B cell (primary cell): Measurements from ENCODE around the gene GALNT11. TPM values are rescaled to one million over a fixed set of nuclear protein-coding genes. Genes with fewer than 3 reads are reported as not detected.

ENCODE experiments used
- ATAC-seq: fragments of 200-7000 bp; cut with Tn5 transposase; one replicate; pipeline ENCODE4 v1.10.0; 2021; ENCODE audit warnings: low read depth, mild to moderate bottlenecking, moderate number of reproducible peaks, moderate library complexity
- CTCF ChIA-PET: fragments of 350-600 bp; sonication (Branson Sonifier 250); formaldehyde crosslinking; loops from one replicate; lab custom pipeline; 2021; ENCODE audit warnings: antibody characterized with exemption, inconsistent platforms; lab: Charles Lee
- POLR2A ChIA-PET: fragments of 350-600 bp; sonication (Branson Sonifier 250); formaldehyde crosslinking; loops from one replicate; lab custom pipeline; 2021; ENCODE audit warnings: antibody characterized with exemption; lab: Charles Lee
- DNase-seq: peaks from one replicate; pipeline ENCODE4 v3.0.0; 2013
- H2AFZ ChIP-seq: 2 replicates; pipeline ENCODE4 v1.6.1; 2012; ENCODE audit warnings: mild to moderate bottlenecking, low read depth, low read length; ENCODE audit not compliant: insufficient read depth, poor library complexity, severe bottlenecking
- H3K27ac ChIP-seq, 2 donors: 1 replicate in 1 of 2; 2 replicates in 1 of 2; pipeline ENCODE4 v1.5.1; 2012 to 2013; ENCODE audit warnings: low read length in 2 of 2, mild to moderate bottlenecking in 2 of 2, moderate library complexity in 1 of 2
- H3K27me3 ChIP-seq, 4 experiments: fragments of 200-600 bp in 1 of 4; sonication (generic) in 1 of 4; replicated peaks in 1 of 4; 1 replicate in 2 of 4; 2 replicates in 2 of 4; pipeline versions ENCODE4 v1.6.1 to v1.7.0; 2013 to 2016; ENCODE audit warnings: low read length in 3 of 4, mild to moderate bottlenecking in 2 of 4, mixed read lengths in 1 of 4, moderate library complexity in 1 of 4; ENCODE audit not compliant: insufficient read depth in 4 of 4, control insufficient read depth in 3 of 4; ENCODE audit errors: control extremely low read depth in 1 of 4
- H3K36me3 ChIP-seq, 2 experiments: replicated peaks in 1 of 2; 1 replicate in 1 of 2; 2 replicates in 1 of 2; pipeline versions ENCODE4 v1.6.1 to v1.7.1; 2013; ENCODE audit warnings: low read length in 1 of 2; ENCODE audit not compliant: insufficient read depth in 2 of 2, control insufficient read depth in 1 of 2; ENCODE audit errors: control extremely low read depth in 1 of 2, extremely low read depth in 1 of 2
- H3K4me1 ChIP-seq, 2 donors: fragments of 200-600 bp in 1 of 2; sonication (generic) in 1 of 2; 1 replicate in 1 of 2; 2 replicates in 1 of 2; pipeline versions ENCODE4 v1.5.1 to v1.6.1; 2013 to 2017; ENCODE audit warnings: low read length in 2 of 2; ENCODE audit not compliant: control insufficient read depth in 2 of 2, insufficient read depth in 2 of 2
- H3K4me2 ChIP-seq: replicated peaks from 2 replicates; pipeline ENCODE3; 2012; ENCODE audit warnings: mild to moderate bottlenecking, low read depth, low read length; ENCODE audit not compliant: poor library complexity, severe bottlenecking
- H3K4me3 ChIP-seq, 5 experiments: fragments of 200-600 bp in 1 of 5; sonication (generic) in 1 of 5; 1 replicate in 3 of 5; 2 replicates in 2 of 5; pipeline versions ENCODE4 v1.5.1 to v1.7.0; 2011 to 2016; ENCODE audit warnings: low read length in 4 of 5, mild to moderate bottlenecking in 4 of 5, low read depth in 2 of 5, control low read depth in 1 of 5, moderate library complexity in 1 of 5; ENCODE audit not compliant: insufficient read depth in 1 of 5; ENCODE audit errors: control extremely low read depth in 1 of 5, extremely low read depth in 1 of 5
- H3K79me2 ChIP-seq: fragments of 200-600 bp; sonication (generic); one replicate; pipeline ENCODE4 v1.6.0; 2016; ENCODE audit warnings: low read length; ENCODE audit not compliant: control insufficient read depth, insufficient read depth
- H3K9ac ChIP-seq: fragments of 200-600 bp; sonication (generic); 2 replicates; pipeline ENCODE4 v1.6.1; 2017; ENCODE audit warnings: mild to moderate bottlenecking, low read length, moderate library complexity
- H3K9me3 ChIP-seq, 3 donors: one replicate each; pipeline versions ENCODE4 v1.6.1 to v1.7.1; 2013; ENCODE audit warnings: low read length in 2 of 3; ENCODE audit not compliant: control insufficient read depth in 2 of 3, insufficient read depth in 1 of 3; ENCODE audit errors: control extremely low read depth in 1 of 3
- H4K20me1 ChIP-seq: 2 replicates; pipeline ENCODE4 v1.6.0; 2012; ENCODE audit warnings: mild to moderate bottlenecking, low read length; ENCODE audit not compliant: insufficient read depth, control insufficient read depth, poor library complexity, severe bottlenecking
- H3K27ac Mint-ChIP-seq: one replicate; pipeline ENCODE4 v1.8.0; 2021; ENCODE audit warnings: mixed read lengths
- H3K27me3 Mint-ChIP-seq: one replicate; pipeline ENCODE4 v1.8.0; 2021; ENCODE audit warnings: mixed read lengths
- H3K4me1 Mint-ChIP-seq: one replicate; pipeline ENCODE4 v1.8.0; 2021; ENCODE audit warnings: mixed read lengths
- H3K4me3 Mint-ChIP-seq: one replicate; pipeline ENCODE4 v1.8.0; 2021; ENCODE audit warnings: mixed read lengths
- H3K9me3 Mint-ChIP-seq: one replicate; pipeline ENCODE4 v1.8.0; 2022; ENCODE audit warnings: mixed read lengths; ENCODE audit not compliant: insufficient read depth
- CTCF ChIP-seq: fragments of 200-600 bp; IDR thresholded peaks from one replicate; pipeline ENCODE4 v1.8.0; 2022; ENCODE audit warnings: antibody characterized with exemption, mild to moderate bottlenecking
- EZH2 ChIP-seq: IDR thresholded peaks from 2 replicates; pipeline ENCODE4 v1.6.1; 2012; ENCODE audit warnings: borderline replicate concordance, low read depth, mild to moderate bottlenecking, moderate library complexity, low read length; ENCODE audit not compliant: insufficient read depth, poor library complexity, severe bottlenecking
- WGBS: methylation state at CpG from one replicate; pipeline ENCODE4 v1.1.5; 2013; ENCODE audit warnings: missing lambda C conversion rate; ENCODE audit not compliant: insufficient coverage; 5-methylcytosine and 5-hydroxymethylcytosine counted together
- intact Hi-C: fragments of 100-400 bp; cut with micrococcal nuclease; formaldehyde crosslinking; loops from one replicate; pipeline ENCODE4 v1.10.0; 2022
- polyA plus RNA-seq: library from polyadenylated mRNA; depleted of rRNA; stranded (reverse); fragments of >200 nt; gene quantifications from 2 replicates; pipeline ENCODE4 v1.2.3, GENCODE V29; 2012
- total RNA-seq, 2 donors: library from RNA; stranded (reverse); fragments of 120-200 nt in 1 of 2; gene quantifications; 1 replicate in 1 of 2; 2 replicates in 1 of 2; pipeline versions ENCODE4 v1.2.3 to v1.2.4, GENCODE V29; 2013 to 2022

The GALNT11 gene
- total and polyA plus RNA-seq, 2 donors (not counting 1 experiment from before 2014, with no cell fraction given) = 13.8 to 14.5 TPM

DNA sequence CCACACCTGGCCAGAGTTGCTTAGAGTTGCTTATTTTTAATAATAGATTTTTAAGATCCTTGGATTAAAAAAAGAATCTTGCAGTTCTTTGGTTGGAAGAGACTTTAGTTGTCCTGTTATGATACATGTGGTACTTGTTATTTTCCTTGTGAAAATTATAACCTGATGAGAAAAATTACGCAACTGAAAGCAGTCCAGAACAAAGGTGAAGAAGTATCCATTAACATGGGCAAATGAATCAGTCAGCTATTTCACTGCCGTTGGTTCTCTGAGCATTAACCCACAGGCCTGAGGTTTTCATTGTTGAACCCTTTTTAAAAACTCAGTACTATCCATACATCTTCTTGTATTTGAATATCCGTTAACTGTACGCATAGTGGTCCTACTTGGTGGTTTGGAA, 68.2 kb downstream of the GALNT11 start:
- Mint-ChIP-seq H3K4me3 (no peak overlapping the region), H3K9me3 (no peaks in the 10 kb centered on the region), H3K27ac (no peak overlapping the region), H3K4me1 (no peaks in the 10 kb centered on the region), H3K27me3 (no peaks in the 10 kb centered on the region)
- no peaks in the 10 kb centered on the region for H3K36me3 ChIP-seq
- H3K4me1 ChIP-seq = no peaks in the 10 kb centered on the region
- TF ChIP-seq EZH2 = no peak
- TF ChIP-seq CTCF = no peak
- no peaks in the 10 kb centered on the region for H3K27me3 ChIP-seq
- H3K79me2 ChIP-seq = peaks cover 4% of the 10 kb centered on the region
- H3K9me3 ChIP-seq = peaks cover 0 to 7% (median 7%) of the 10 kb centered on the region in 3 donors
- no peak overlapping the region for H3K27ac ChIP-seq
- POLR2A ChIA-PET = no interaction called here
- H3K9ac ChIP-seq = no peak overlapping the region
- no peak for ATAC-seq
- DNase-seq = no peak
- CTCF ChIA-PET = no interaction called here
- H2AFZ ChIP-seq = no peak overlapping the region
- WGBS = 100% methylated on average over 2 of the region's 4 CpGs
- H3K4me2 ChIP-seq = no peak overlapping the region
- H4K20me1 ChIP-seq = no peaks in the 10 kb centered on the region
- H3K4me3 ChIP-seq = no peak overlapping the region
- intact Hi-C loops = no loop called here

DNA sequence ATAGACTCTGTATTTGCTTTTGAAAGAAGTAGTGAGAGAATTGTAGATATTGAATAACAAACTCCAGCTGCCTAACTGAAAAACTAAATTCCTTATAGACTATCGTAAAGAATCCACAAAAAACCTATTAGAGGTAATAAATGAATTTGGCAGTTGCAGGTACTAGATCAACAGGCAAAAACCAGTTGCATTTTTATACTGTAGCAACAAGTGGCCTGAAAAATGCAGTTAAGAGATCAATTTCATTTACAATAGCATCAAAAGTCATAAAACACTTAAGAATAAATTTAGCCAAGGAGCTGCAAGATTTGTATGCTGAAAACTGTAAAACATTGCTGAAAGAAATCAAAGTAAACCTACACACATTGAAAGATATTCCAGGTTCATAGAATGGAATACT, 70.3 kb downstream of the GALNT11 start:
- H3K4me1 ChIP-seq = no peaks in the 10 kb centered on the region
- Mint-ChIP-seq H3K4me3 (no peak overlapping the region), H3K4me1 (no peaks in the 10 kb centered on the region), H3K27me3 (no peaks in the 10 kb centered on the region), H3K9me3 (no peaks in the 10 kb centered on the region), H3K27ac (no peak overlapping the region)
- no CpG with 5 or more reads among the region's 1 CpG for WGBS
- peaks cover 4% of the 10 kb centered on the region for H3K79me2 ChIP-seq
- H4K20me1 ChIP-seq = no peaks in the 10 kb centered on the region
- no peak overlapping the region for H2AFZ ChIP-seq
- no peak overlapping the region for H3K4me3 ChIP-seq
- ChIA-PET CTCF (no interaction called here), POLR2A (no interaction called here)
- DNase-seq (no peak), ATAC-seq (no peak)
- intact Hi-C loops = no loop called here
- no peaks in the 10 kb centered on the region for H3K27me3 ChIP-seq
- H3K4me2 ChIP-seq = no peak overlapping the region
- H3K36me3 ChIP-seq = peaks cover 0 to 3% of the 10 kb centered on the region in 2 experiments
- TF ChIP-seq CTCF (no peak), EZH2 (no peak)
- no peak overlapping the region for H3K27ac ChIP-seq
- H3K9ac ChIP-seq = no peak overlapping the region
- H3K9me3 ChIP-seq = no peaks in the 10 kb centered on the region
